ENCODE measurements around the gene PRR11.
"Not testable (repeated sequence)": the region's sequence is repeated elsewhere in the genome, so short reads cannot be mapped to it uniquely, and the experiment has no call there.

PRR11 gene

GRCh38 chr17:59155439-59156177, at the start of gene PRR11:
PRR11 (plus strand) TSS chr17:59155746; CDS start chr17:59169753, 14,007 bp downstream.
- peak; percentile 57 to 87 (median 80) for DNase-seq (ENCODE audit: low read depth in 3 of 3)

GRCh38 chr17:59105852-59106462, 49.6 kb upstream of the PRR11 start:
- peak; percentile 47 to 60 (median 54) for DNase-seq (ENCODE audit: low read depth in 3 of 3)

- DNase-seq (ENCODE audit: low read depth in 3 of 3), result peak; percentile 96 to 99 (median 96)
These were observed 48.9 kb upstream of the PRR11 start, which contains the start of gene TRIM37 for GRCh38 chr17:59106463-59107305. TRIM37 (minus strand) TSS chr17:59106880; CDS start chr17:59106461, 419 bp downstream.

- no peak for DNase-seq (ENCODE audit: low read depth in 3 of 3)
These were observed 48.3 kb upstream of the PRR11 start for GRCh38 chr17:59107306-59107670.

- no peak for DNase-seq (ENCODE audit: low read depth in 3 of 3)
These were observed 47.0 kb upstream of the PRR11 start for GRCh38 chr17:59108400-59109102.

GRCh38 chr17:59110973-59111372, 44.6 kb upstream of the PRR11 start:
- no peak for DNase-seq (ENCODE audit: low read depth in 3 of 3)

GRCh38 chr17:59111539-59111938, 44.0 kb upstream of the PRR11 start:
- no peak for DNase-seq (ENCODE audit: low read depth in 3 of 3)

GRCh38 chr17:59115474-59115873, 40.1 kb upstream of the PRR11 start:
- no peak for DNase-seq (ENCODE audit: low read depth in 3 of 3)

- DNase-seq (ENCODE audit: low read depth in 3 of 3), result no peak
These were observed 33.6 kb upstream of the PRR11 start for GRCh38 chr17:59121901-59122480.

- DNase-seq (ENCODE audit: low read depth in 3 of 3), result no peak
These were observed 30.9 kb upstream of the PRR11 start for GRCh38 chr17:59124665-59125064.

- DNase-seq (ENCODE audit: low read depth in 3 of 3), result no peak
These were observed 28.6 kb upstream of the PRR11 start for GRCh38 chr17:59126809-59127417.

GRCh38 chr17:59129814-59130213, 25.7 kb upstream of the PRR11 start:
- no peak for DNase-seq (ENCODE audit: low read depth in 3 of 3)

- no peak for DNase-seq (ENCODE audit: low read depth in 3 of 3)
These were observed 24.4 kb upstream of the PRR11 start for GRCh38 chr17:59131131-59131530.

GRCh38 chr17:59138339-59138738, 17.2 kb upstream of the PRR11 start:
- DNase-seq (ENCODE audit: low read depth in 3 of 3), result not testable (repeated sequence)

GRCh38 chr17:59139939-59140338, 15.6 kb upstream of the PRR11 start:
- DNase-seq (ENCODE audit: low read depth in 3 of 3), result no peak

GRCh38 chr17:59141860-59142259, 13.7 kb upstream of the PRR11 start:
- no peak for DNase-seq (ENCODE audit: low read depth in 3 of 3)

- DNase-seq (ENCODE audit: low read depth in 3 of 3), result no peak
These were observed 9.9 kb upstream of the PRR11 start for GRCh38 chr17:59145571-59146096.

- no peak for DNase-seq (ENCODE audit: low read depth in 3 of 3)
These were observed 6.5 kb upstream of the PRR11 start for GRCh38 chr17:59149051-59149450.

- no peak for DNase-seq (ENCODE audit: low read depth in 3 of 3)
These were observed 5.6 kb upstream of the PRR11 start for GRCh38 chr17:59149841-59150511.

- DNase-seq (ENCODE audit: low read depth in 3 of 3), result no peak
These were observed 4.5 kb upstream of the PRR11 start for GRCh38 chr17:59151006-59151405.

Measured in stimulated activated CD4-positive, alpha-beta T cell treated with anti-CD3 and anti-CD28 coated beads, TNF-alpha, amount 100 ng/mL, for 4 hours (primary cell).